AG09319 (cell line): ENCODE results near the gene CCDC88C.

Experiments used
- DNase-seq: peaks from one replicate; pipeline ENCODE4 v3.0.0-alpha.2; 2010; ENCODE audit warnings: low read depth; ENCODE audit errors: extremely low read depth
- TF ChIP-seq, protein P1 (sequence below): IDR thresholded peaks from 2 replicates; pipeline ENCODE4 v1.5.1; 2011; ENCODE audit warnings: low read depth, mild to moderate bottlenecking, inconsistent platforms, low read length, moderate library complexity

The CCDC88C gene

DNA sequence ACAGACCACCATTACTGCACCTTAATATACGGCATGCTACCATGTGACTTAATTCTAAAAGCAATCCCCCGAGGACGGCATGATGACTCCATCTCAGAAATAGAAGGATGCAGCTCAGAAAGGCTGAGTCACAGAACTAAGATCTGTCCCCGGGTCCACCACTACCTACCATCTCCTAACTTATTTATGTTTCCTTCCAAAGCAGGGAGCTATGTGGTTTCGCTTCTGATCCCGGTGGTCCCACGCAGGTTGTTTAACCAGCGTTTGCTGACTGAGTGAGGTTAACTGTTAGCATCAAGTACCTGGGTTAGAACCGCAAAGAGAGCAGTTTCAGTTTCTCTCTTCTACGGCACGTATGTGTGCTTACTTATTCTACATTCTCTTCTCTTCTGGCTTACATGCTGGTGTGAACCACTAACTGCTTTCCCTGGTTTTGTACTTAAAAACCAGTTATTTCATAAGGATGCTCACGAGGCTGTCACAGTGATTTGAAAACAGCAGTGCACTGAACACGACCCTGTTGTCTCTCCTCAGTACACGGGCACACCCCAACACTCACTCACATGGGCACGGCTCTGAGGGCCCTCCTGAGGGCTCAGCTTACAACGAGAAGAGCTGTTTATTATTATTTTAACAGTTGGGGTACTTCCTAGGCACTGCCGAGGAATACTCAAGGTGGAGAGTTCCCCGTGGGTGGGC is 66.7 kb downstream of the CCDC88C start:
- DNase-seq: no peak

DNA sequence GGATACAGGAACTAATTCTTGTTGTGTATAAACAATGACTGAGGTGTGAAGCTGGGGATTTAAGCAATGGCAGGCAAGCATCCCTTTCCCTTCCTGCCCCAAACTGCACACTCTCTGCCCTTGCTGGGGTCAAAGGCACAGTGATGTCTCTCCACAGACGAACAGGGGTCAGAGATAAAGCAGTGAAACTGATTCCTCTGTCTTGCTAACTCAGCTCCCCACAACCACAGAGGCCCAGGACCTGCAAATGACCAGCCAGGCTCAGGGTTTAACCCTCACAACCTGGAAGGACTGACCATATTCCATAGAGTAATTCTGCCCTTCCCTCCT is 67.2 kb downstream of the CCDC88C start:
- no peak for DNase-seq
- TF ChIP-seq, protein P1, sequence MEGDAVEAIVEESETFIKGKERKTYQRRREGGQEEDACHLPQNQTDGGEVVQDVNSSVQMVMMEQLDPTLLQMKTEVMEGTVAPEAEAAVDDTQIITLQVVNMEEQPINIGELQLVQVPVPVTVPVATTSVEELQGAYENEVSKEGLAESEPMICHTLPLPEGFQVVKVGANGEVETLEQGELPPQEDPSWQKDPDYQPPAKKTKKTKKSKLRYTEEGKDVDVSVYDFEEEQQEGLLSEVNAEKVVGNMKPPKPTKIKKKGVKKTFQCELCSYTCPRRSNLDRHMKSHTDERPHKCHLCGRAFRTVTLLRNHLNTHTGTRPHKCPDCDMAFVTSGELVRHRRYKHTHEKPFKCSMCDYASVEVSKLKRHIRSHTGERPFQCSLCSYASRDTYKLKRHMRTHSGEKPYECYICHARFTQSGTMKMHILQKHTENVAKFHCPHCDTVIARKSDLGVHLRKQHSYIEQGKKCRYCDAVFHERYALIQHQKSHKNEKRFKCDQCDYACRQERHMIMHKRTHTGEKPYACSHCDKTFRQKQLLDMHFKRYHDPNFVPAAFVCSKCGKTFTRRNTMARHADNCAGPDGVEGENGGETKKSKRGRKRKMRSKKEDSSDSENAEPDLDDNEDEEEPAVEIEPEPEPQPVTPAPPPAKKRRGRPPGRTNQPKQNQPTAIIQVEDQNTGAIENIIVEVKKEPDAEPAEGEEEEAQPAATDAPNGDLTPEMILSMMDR: no peak

More for the DNA sequence above, 66.7 kb downstream of the CCDC88C start:
- TF ChIP-seq, protein P1: no peak

DNA sequence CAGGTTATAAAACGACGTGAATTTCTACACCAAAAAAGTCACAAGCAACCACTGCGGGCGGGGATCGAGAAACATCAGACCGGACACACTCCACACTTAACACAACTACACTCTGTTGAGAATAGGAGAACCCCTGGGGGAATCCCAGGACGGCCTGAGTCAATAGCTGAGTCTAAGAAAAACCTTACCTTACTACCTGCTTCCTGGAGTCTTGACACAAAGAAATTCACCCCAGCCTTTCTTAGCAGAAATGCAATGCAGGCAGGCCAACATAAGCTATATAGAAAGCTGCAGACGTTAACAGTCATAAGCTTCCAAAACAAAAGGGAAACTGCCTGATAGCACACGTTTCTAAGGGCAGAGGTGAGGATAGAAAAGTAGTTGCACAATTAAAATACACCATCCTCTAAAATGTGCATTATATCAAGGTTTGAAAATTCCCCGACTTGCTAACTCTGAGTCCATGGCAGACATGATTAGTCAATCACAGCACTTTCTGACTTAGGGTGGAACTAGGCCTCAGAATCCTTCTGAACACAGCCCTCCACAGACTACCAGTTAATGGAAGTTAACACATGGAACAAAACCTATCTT is 68.0 kb downstream of the CCDC88C start:
- no peak for DNase-seq
- TF ChIP-seq, protein P1: no peak

DNA sequence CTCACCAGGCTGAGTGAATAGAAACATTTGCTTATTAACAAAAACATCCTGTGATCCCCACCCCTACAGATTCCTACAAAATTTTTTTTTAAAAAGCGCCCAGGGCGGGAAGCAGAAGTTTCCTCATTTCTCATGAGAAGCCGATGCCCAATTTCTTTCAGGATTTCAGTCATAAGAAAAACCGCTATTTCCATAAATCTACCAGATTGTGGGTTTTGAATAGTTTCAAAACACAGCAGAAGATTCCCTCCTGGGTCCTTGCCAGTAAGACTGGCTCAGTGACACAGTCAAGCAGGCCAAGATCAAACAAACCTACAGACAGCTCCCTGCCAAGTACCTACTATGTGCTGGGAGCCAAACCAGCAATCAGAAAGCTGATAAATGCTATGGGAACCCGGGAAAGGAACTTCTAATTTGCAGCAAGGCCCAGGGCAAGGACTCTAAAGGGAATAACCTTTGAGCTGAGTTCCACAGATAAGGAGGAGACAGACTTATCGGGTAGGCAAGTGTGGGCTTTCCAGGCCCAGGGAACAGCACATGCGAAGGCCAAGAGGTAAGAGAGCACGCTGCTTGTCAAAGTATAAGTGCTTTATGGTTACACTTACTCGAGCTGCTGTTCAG is 68.7 kb downstream of the CCDC88C start:
- TF ChIP-seq, protein P1: no peak
- DNase-seq: no peak

DNA sequence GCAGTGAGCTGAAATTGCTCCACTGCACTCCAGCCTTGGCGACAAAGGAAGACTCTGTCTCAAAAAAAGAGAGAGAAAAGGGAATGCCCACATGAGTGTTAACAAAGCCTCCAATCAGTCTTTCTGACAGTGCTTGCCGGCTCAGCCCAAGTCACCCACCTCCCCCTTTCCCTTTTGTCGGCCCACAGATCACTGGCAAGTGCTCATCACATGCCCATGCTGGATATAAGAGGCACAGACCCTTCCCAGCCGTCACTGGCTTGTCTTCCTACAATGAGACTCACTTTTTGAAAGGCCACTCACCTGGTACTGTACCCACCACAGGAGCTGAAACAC is 70.8 kb downstream of the CCDC88C start:
- no peak for DNase-seq
- TF ChIP-seq, protein P1: no peak

DNA sequence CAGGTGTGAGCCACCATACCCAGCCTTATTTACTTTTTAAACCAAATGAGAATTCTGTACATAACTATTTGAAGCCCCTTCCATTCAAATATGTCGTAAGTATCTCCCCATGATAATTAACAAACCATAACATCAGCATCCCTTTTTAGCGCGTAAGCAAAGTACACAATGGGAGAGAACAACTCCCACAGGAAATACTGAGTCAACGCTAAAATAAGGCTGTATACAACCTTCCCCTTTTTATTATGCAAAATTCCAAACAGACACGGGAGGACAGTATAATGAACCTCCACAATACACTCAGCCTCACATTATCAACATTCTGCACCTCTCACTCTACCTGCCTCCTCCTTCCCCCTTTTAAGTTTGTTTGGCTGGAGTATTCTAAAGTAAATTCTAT is 73.5 kb downstream of the CCDC88C start:
- TF ChIP-seq, protein P1: no peak
- no peak for DNase-seq

DNA sequence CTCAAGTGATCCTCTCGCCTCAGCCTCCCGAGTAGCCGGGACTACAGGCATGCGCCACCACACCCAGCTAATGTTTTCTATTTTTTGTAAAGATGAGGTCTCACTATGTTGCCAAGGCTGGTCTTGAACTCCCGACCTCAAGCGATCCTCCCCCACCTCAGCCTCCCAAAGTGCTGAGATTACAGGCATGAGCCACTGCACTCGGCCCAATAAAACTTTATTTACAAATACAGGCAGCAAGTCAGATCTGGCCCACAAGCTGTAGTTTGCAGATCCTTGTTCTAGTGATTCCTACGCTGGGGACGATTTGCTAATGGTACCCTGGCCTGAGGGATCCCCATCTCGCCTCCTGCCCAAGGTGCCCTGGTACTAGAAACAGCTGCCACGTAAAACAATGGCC is 74.6 kb downstream of the CCDC88C start:
- DNase-seq: no peak
- TF ChIP-seq, protein P1: no peak
